ENCODE results near the gene WASF3.

Gene WASF3

DNA sequence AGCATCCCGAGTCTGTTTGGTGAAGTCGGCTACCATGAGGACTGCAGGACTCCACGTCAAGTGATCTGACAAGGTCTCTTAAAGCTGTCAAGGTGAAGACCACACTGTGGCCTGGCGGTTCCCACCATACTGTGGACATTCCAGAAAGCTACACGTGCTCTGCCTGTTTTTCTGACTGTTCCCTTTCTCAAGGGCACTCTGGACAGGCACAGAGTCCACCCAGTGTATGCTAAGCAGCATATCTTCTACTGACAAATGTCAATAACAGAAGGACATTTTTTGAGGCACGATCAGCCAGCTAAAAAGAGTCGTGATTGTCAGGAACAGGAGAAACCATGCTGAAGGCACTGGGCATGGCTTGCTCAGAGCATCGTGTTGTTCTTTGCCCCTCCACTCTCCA lies 12.8 kb upstream of the WASF3 start:
- DNase-seq (ENCODE audit: low spot score), result no peak

DNA sequence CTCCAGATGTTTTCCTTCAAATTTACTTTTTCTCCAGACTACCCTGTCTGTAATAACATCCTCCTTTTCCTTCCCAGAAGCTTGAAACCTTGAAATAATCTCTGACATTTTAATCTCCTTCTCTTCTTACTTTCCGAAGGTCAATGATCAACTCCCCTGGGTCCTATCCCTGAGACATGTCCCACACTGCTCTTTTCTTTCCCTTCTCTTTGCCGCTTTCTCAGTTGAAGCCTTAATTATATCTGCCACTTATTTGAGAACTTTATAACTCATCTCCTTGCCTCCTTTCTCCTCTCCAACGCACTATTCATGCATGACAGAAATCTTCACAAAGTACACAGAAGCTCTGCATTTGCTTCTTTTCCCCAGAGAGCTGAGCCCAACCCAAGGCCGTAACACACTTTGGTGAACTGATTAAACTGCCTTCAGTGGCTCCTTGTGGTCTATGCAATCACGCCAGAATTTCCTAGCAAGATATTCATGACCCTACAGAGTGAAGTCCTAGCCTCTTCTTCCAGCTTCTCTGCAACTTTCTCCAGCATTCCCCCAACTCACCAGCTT lies 9.2 kb upstream of the WASF3 start:
- DNase-seq (ENCODE audit: low spot score), result no peak

DNA sequence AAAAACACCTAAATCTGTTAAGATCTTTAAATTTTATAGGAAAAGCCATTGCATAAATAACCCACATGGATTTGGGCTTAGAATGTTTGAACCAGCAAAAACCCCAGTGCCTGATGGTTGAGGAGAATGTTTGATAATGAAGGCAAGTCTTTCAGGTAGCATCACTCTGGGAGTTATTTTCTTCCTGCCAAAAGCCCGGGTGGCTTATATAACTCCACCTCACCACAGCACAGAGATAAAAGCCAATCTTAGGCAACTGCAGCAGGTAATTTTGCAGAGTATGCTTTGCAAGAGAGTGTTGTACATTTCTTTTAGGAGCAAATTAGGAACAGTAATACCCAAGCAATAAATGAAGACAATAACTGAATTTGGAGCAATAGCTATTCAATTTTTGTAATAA lies 7.8 kb upstream of the WASF3 start:
- peak; percentile 67 for DNase-seq (ENCODE audit: low spot score)

DNA sequence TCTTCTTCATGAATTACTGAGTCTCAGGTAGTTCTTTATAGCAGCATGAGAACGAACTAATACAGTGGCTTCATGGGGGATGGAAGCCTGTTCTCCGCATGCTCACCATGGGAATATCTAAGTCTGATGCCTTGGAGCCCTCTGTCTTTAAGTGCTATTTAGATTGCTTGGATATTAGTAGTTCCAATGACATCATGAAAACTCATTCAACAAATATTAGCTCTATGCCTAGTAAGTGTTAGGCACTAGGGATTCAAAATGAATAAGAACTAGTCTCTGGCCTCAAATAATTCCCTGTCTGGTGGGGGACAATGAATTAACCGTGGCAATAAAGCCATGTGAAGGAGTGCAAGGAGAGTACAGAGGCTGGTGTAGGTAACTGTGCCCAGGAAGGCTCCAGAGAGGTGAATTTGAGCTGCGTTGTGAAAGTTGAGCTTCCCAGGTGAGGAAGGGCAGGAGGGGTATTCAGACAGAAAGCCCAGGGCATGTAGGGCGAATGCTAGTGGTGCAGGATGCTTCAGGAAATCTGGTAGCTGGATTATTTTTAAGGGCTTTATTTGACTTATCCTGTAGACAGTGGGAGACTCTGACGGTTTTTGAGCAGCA lies 6.1 kb upstream of the WASF3 start:
- no peak for DNase-seq (ENCODE audit: low spot score)

DNA sequence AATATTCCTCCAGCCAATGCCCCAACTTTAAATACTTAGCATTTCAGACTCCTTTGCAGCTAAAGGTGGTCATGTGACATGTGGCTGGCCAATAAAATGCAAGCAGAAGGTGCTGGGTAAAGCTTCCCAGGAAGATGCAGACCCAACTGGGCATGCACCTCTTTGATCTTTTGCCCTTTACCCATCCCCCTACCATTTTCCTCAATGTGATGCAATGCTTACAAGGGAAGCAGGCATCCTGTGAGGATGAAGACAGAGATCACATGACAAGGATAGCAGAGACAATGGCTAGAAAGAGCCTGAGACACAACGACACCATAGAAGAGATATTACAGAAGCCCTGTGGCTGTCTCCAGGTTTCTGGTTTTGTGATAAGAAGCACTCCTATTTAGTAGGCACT lies 2.1 kb upstream of the WASF3 start:
- no peak for DNase-seq (ENCODE audit: low spot score)

GRCh38 chr13:26557051-26557392 lies 461 bp upstream of the WASF3 start:
- DNase-seq (ENCODE audit: low spot score), result no peak

DNA sequence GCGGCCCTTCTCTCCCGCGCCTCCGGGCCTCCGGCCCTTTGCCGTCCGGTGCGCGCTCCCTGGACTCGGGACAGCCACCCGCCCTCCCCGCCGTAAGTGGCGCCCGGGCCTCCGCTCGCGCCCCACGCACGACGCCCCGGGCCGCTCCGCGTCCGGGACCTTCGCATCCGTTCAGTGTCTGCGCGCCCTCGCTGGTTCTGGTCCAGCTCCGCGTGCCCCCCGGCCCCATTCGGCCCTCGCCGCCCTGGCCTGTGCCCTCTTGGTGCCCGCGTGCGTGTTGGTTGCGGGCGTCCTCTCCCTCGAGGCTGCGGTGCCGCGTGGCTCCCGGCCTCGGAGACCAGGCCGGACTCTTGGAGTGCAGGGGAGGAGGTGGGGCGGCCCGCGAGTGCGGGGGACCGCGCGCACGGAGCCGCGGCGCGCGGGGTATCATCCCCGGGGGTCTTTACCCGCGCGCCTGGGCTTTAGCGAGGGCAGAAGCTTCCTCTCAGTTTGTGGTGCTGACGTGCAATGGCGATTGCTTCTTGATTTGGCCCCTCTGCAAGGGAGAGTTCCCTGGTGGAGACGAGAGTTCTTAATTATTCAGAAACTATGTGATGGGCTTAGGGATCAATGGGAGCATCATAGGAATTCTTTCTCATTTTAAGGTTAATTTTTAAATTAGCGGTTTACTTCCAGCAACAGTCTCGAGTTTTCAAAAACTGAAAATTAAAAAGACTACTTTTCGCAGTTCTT lies 757 bp downstream of the WASF3 start:
- no peak for DNase-seq (ENCODE audit: low spot score)

- DNase-seq (ENCODE audit: low spot score), result no peak
Measured at GRCh38 chr13:26558987-26559386, 1.5 kb downstream of the WASF3 start.

GRCh38 chr13:26560456-26560855 lies 3.0 kb downstream of the WASF3 start:
- DNase-seq (ENCODE audit: low spot score), result no peak

GRCh38 chr13:26561067-26561466 lies 3.6 kb downstream of the WASF3 start:
- no peak for DNase-seq (ENCODE audit: low spot score)

DNA sequence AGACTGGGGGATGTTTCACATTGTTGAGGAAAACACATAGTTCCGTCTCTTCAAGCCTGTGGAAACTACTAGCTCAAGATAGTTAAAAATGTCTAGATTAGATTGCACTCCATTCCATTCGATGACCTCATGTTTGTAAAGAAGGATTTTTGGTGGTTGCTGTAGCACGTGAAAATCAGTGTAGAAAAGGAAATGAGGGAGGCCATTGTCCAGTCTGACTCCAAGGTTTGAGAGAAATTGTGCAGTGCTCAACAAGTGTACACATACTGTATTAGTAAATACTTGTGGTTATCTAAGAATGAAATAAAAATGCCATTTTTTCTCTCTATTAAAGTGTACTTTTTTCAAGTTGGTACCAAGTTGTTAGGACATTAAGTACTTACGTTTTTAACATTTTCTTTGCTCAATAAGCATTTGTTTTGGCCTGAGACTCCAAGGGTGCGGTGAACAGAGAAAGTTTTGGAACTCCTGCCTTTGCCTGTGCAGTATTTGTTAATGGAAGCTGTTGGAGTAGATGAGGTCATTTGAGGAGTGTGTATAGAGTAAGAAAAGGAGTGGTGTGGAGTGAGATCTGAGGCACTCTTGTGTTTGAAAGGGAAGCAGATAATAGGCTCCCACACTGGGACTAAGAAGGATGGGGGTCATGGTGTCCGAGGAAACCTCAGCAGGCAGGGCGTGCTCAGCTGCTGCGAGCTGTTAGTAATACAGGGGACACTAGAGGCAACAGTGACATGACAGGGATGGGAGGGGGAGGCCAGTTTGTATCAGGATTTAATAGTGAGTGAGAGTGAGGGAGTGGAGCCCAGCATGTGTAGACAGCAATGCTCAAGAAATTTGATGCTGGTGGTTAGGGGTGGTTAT lies 4.4 kb downstream of the WASF3 start:
- DNase-seq (ENCODE audit: low spot score), result no peak

DNA sequence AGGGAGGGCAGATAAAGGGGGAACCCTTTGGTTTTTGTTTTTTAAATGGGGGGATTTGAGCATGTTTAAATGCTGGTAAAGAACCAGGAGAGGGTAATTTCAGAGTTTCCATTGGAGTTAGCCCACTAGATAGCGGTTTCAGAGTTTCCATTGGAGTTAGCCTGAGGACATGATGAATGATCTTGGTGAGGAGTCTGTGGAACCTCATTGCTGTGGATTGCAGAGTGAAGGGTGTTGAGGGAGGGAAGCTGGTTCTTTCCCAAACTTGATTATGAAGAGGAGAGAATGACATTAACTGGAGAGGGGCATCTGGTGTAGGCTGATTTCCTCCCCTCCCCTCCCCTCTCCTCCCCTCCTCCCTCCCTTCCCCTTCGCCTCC lies 5.0 kb downstream of the WASF3 start:
- no peak for DNase-seq (ENCODE audit: low spot score)

- no peak for DNase-seq (ENCODE audit: low spot score)
Measured at GRCh38 chr13:26563713-26564112, 6.2 kb downstream of the WASF3 start.

GRCh38 chr13:26568132-26568815 lies 10.8 kb downstream of the WASF3 start:
- DNase-seq (ENCODE audit: low spot score), result no peak

GRCh38 chr13:26571518-26571917 lies 14.0 kb downstream of the WASF3 start:
- DNase-seq (ENCODE audit: low spot score), result no peak

- DNase-seq (ENCODE audit: low spot score), result no peak
Measured at GRCh38 chr13:26575244-26575643, 17.8 kb downstream of the WASF3 start.

GRCh38 chr13:26579580-26579979 lies 22.1 kb downstream of the WASF3 start:
- no peak for DNase-seq (ENCODE audit: low spot score)

- DNase-seq (ENCODE audit: low spot score), result no peak
Measured at GRCh38 chr13:26583662-26584061, 26.2 kb downstream of the WASF3 start.

GRCh38 chr13:26584713-26585112 lies 27.2 kb downstream of the WASF3 start:
- DNase-seq (ENCODE audit: low spot score), result no peak

- DNase-seq (ENCODE audit: low spot score), result no peak
Measured at GRCh38 chr13:26585136-26585535, 27.7 kb downstream of the WASF3 start.

DNA sequence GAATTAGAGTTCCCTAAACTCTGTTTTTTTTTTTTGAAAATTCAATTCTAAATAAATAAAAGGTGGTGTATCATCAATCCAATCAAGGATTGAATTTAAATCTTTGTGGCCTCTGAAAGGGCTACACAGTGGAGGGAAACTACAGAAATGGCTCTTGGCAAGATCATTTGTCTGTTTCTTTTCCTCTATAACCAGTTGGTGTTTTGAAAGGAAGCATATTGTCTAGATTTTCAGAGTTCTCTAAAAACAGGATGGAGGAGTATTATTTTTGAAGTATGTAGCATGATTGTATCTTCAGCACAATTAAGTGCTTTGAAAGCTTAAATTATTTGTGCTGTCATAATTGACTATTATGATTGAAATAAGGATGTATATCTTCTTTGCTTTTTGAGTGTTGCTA lies 29.8 kb downstream of the WASF3 start:
- DNase-seq (ENCODE audit: low spot score), result no peak

DNA sequence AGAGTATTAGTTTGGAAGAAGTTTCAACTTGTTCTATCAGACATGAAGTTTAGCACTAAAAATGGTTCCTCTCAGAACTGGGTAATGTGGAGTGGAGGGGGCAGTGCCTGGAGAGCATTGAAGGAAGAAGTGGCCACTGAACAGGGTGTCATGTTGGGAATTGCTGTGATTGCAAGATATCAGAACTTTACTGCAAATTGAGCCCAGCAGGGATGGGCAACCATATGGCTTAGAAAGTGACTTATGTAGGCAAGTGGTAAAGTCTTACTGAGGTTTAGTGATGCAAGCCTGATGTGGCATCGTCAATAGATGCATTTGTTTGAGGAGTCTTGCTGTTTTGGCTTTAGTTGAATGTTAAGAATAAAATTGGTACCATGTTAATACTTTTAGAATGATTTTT lies 31.7 kb downstream of the WASF3 start:
- no peak for DNase-seq (ENCODE audit: low spot score)

All from cerebellar cortex (tissue), 1 donor.